Ishikawa (cell line): ENCODE results near the gene KCNA3.

Experiments
- CEBPB ChIP-seq: IDR thresholded peaks from 2 replicates; pipeline ENCODE4 v1.6.1; 2012
- CREB1 ChIP-seq: IDR thresholded peaks from 2 replicates; pipeline ENCODE4 v1.6.1; 2012; ENCODE audit warnings: low read depth
- EGR1 ChIP-seq: IDR thresholded peaks from 2 replicates; pipeline ENCODE4 v1.6.1; 2012
- EP300 ChIP-seq: IDR thresholded peaks from 2 replicates; pipeline ENCODE4 v1.6.1; 2012; ENCODE audit warnings: borderline replicate concordance
- FOXM1 ChIP-seq: IDR thresholded peaks from 2 replicates; pipeline ENCODE4 v1.6.1; 2012; ENCODE audit warnings: low read depth, borderline replicate concordance
- NFIC ChIP-seq: IDR thresholded peaks from 2 replicates; pipeline ENCODE4 v1.6.1; 2012
- RAD21 ChIP-seq: IDR thresholded peaks from 2 replicates; pipeline ENCODE4 v1.6.1; 2012; ENCODE audit warnings: low read depth
- TAF1 ChIP-seq: IDR thresholded peaks from 2 replicates; pipeline ENCODE4 v1.6.1; 2012; ENCODE audit warnings: low read depth, mild to moderate bottlenecking
- TCF12 ChIP-seq: IDR thresholded peaks from 2 replicates; pipeline ENCODE4 v1.6.1; 2012; ENCODE audit warnings: low read depth
- TEAD4 ChIP-seq: IDR thresholded peaks from 2 replicates; pipeline ENCODE4 v1.6.1; 2012
- YY1 ChIP-seq: IDR thresholded peaks from 2 replicates; pipeline ENCODE4 v1.6.1; 2012; ENCODE audit warnings: low read depth
- ZBTB7A ChIP-seq: IDR thresholded peaks from 2 replicates; pipeline ENCODE4 v1.6.1; 2012; ENCODE audit warnings: low read depth
- TF ChIP-seq, protein P1 (sequence below): IDR thresholded peaks from 2 replicates; pipeline ENCODE4 v1.6.1; 2012; ENCODE audit warnings: low read depth, mild to moderate bottlenecking
- TF ChIP-seq, protein P2 (sequence below): IDR thresholded peaks from 2 replicates; pipeline ENCODE4 v1.6.1; 2012
- TF ChIP-seq, protein P3 (sequence below): IDR thresholded peaks from 2 replicates; pipeline ENCODE4 v1.6.1; 2012

KCNA3 gene

DNA sequence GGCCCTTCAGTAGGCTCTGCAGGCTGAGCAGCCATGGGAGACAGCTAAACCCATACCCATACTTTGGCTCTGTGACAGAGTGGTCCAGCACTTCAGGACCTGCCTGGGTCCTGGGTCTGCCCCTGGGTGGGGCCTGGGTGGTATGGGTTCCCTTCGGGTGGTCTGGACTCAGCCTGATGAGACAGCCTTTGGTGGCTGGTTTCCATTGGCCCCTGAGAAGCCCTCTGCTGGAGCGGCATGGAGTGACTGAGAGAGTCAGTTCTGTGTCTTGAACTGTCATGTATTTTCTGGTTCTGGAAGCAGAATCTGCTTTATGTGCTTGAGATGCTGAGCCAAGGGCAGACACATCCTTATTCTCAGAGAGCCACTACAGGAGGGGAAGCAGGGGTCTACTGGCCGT lies 37.3 kb downstream of the KCNA3 start:
- no peak for TF ChIP-seq TAF1
- TF ChIP-seq, protein P1, sequence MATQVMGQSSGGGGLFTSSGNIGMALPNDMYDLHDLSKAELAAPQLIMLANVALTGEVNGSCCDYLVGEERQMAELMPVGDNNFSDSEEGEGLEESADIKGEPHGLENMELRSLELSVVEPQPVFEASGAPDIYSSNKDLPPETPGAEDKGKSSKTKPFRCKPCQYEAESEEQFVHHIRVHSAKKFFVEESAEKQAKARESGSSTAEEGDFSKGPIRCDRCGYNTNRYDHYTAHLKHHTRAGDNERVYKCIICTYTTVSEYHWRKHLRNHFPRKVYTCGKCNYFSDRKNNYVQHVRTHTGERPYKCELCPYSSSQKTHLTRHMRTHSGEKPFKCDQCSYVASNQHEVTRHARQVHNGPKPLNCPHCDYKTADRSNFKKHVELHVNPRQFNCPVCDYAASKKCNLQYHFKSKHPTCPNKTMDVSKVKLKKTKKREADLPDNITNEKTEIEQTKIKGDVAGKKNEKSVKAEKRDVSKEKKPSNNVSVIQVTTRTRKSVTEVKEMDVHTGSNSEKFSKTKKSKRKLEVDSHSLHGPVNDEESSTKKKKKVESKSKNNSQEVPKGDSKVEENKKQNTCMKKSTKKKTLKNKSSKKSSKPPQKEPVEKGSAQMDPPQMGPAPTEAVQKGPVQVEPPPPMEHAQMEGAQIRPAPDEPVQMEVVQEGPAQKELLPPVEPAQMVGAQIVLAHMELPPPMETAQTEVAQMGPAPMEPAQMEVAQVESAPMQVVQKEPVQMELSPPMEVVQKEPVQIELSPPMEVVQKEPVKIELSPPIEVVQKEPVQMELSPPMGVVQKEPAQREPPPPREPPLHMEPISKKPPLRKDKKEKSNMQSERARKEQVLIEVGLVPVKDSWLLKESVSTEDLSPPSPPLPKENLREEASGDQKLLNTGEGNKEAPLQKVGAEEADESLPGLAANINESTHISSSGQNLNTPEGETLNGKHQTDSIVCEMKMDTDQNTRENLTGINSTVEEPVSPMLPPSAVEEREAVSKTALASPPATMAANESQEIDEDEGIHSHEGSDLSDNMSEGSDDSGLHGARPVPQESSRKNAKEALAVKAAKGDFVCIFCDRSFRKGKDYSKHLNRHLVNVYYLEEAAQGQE: no peak
- TF ChIP-seq ZBTB7A: no peak

DNA sequence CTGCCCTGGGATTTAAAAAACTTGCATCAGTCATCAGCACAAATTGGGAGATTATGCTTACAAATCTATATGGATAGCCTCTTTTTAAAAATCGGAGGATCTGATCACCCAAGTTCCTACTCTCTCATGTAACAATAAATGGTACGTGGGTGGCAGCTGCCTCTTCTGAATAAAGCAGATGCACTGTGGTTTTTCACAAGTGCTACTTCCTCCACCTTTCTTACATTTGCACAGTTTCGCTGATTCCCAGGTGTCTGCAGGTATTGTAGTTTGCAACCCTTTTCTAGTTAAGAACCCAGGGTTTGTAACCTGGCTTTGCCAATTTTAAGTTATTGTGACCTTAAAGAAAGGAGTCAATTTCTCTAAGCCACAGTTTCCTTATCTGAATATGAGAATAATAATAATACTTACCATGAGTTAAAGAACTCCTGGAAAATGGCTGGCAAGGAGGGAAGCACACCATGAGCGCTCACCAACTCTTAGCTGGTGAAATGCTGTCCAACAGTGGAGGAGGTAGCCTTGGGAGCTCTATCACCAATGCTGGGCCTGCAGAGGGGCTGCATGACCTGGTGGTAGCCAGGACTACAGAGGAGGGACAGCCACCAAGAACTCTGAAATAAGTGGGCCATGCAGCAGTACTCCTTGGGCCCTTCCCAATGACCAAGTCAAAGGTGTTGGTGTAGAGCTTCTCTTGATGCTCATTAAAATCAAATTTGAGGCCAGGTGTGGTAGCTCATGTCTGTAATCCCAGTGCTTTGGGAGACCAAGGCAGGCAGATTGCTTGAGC lies 38.4 kb downstream of the KCNA3 start:
- TF ChIP-seq TCF12 (no peak), CEBPB (no peak), YY1 (no peak), CREB1 (no peak), ZBTB7A (no peak), TEAD4 (no peak), EP300 (no peak), NFIC (no peak), FOXM1 (no peak)
- TF ChIP-seq, protein P2, sequence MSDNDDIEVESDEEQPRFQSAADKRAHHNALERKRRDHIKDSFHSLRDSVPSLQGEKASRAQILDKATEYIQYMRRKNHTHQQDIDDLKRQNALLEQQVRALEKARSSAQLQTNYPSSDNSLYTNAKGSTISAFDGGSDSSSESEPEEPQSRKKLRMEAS: no peak

DNA sequence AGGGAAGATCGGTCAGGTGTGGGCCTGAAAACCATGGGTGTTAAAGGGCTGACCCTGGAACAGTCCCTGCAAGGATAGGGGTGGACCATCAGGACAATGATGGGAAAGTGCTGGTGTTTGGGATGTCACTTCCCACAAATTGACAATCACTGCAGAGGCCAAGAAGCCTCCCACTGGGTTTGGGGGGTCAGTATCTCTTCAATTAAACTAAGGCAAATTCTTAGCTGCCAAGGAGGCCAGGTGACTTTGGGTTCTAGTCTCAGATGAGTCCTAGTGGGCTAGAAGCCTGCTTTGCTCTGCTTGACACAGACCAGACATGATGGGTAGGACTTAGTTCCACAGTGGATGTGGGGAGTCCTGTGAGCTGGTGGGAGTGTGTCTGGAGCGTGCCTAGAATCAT lies 39.3 kb downstream of the KCNA3 start:
- TF ChIP-seq EP300 (no peak), CEBPB (no peak), YY1 (no peak), TCF12 (no peak), RAD21 (no peak), ZBTB7A (no peak), CREB1 (no peak), EGR1 (no peak), TEAD4 (no peak), FOXM1 (no peak), TAF1 (no peak), NFIC (no peak)
- TF ChIP-seq, protein P3, sequence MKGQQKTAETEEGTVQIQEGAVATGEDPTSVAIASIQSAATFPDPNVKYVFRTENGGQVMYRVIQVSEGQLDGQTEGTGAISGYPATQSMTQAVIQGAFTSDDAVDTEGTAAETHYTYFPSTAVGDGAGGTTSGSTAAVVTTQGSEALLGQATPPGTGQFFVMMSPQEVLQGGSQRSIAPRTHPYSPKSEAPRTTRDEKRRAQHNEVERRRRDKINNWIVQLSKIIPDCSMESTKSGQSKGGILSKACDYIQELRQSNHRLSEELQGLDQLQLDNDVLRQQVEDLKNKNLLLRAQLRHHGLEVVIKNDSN: no peak
- TF ChIP-seq, protein P1: no peak
- TF ChIP-seq, protein P2: no peak

DNA sequence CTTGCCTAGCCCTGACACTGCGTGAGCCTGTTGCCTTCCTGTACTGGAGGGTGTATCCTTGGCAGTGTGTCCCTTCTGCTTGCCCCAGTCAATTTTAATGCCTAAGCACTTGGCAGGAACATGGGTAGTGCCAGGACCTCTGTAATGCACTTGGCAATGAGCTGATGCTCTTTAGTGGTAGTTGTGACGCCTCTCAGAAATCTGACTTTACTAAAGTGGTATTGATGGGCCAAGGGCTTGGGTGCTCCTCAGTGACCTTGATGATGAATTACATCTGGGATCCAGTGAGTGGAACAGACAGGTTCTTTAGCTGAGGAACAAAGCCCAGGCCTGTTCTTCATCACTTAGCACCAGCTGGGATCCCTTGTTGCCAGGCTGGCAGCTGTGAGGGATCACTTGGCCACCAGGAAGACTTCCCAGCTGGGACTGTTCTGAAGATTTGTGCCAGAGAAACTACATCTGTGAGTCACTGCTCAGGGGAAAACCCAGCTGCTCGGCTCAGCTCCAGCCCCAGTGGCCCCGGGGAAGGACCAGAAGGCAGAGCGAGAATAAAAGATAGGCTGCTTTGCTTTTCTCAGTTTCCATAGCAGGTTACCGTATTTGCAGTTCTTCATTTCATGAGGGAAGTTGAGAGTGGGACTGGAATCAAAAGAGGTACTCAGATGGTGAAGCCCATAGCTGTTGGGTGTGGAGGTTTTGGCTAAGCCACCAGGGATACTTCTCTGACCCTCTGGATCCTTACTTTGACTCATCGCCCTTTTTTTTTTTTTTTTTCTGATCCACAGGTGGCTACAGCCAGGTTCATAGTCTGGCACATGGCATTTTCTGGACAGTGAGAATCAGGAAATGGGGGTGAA lies 40.1 kb downstream of the KCNA3 start:
- TF ChIP-seq, protein P2: no peak
- no peak for TF ChIP-seq RAD21
- no peak for TF ChIP-seq ZBTB7A
- TF ChIP-seq, protein P1: no peak
- TF ChIP-seq CREB1: no peak
- no peak for TF ChIP-seq YY1
- TF ChIP-seq, protein P3: no peak
- TF ChIP-seq EGR1: no peak
- no peak for TF ChIP-seq CEBPB
- TF ChIP-seq FOXM1: no peak
- TF ChIP-seq EP300: no peak
- TF ChIP-seq TEAD4: no peak
- no peak for TF ChIP-seq NFIC
- no peak for TF ChIP-seq TCF12
- TF ChIP-seq TAF1: no peak
